ENCODE data around the gene PAAF1. TPM values are rescaled to one million over a fixed set of nuclear protein-coding genes. Genes with fewer than 3 reads are reported as not detected.

PAAF1 gene
- total and polyA plus RNA-seq, 2 of the 13 experiments (the other 11 are each of a cell fraction or from before 2014, with no cell fraction given): 13.5 to 28.8 TPM

DNA sequence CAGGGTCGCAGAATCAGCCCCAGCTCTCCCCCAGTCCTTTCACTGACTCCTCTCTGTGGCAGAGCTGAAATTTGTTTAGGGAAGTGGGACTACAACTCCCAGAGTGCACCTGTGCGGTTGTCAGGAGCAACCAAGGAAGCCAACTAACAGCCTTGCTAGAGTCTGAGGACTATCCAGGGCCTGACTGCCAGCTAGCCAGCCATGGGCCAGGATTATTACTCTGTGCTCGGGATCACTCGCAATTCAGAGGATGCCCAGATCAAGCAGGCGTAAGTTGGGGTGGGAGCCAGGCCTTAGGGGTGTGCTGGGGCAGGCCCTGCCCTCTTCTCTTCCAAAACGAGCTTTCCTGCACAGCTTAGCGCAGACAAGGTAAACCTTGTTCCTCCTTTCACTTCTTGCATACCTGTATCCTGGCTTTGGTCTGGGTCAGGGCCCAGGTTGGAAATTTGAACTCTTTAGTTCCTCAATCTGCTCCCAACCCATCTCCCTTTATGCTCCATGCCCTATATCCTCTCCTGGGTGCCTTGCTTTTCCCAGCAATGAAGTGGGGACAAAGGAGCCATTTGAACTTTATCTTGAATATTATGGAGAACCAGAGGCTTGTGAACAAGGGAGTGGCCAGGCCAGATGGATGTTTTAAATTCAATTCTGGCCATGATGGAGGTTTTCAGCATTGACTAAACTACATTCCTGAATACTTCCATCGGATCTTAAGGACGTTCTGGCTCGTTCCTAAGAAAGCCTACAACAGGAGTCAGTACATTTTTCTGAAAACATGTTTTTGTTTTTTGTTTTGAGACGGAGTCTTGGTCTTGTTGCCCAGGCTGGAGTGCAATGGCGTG is 74.3 kb downstream of the PAAF1 start, which contains the start of gene DNAJB13 (continued):
- TF ChIP-seq, protein P1, sequence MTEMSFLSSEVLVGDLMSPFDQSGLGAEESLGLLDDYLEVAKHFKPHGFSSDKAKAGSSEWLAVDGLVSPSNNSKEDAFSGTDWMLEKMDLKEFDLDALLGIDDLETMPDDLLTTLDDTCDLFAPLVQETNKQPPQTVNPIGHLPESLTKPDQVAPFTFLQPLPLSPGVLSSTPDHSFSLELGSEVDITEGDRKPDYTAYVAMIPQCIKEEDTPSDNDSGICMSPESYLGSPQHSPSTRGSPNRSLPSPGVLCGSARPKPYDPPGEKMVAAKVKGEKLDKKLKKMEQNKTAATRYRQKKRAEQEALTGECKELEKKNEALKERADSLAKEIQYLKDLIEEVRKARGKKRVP (CRISPR knock-in tag; IDR thresholded peaks at IDR 0.05): no peak
- TF ChIP-seq RXRA (CRISPR knock-in tag; IDR thresholded peaks at IDR 0.05) (0 out of 2 replicates have a peak, but pooled peaks have one; percentile 18), NR2F6 (IDR thresholded peaks at IDR 0.05) (no peak), NR2F6 (CRISPR knock-in tag; IDR thresholded peaks at IDR 0.05) (no peak), HNF4G (IDR thresholded peaks at IDR 0.05; ENCODE audit: borderline replicate concordance, low read depth, low read length) (no peak), HNF4G (CRISPR knock-in tag; IDR thresholded peaks at IDR 0.05; ENCODE audit: borderline replicate concordance, low read depth) (no peak), ZNF510 (CRISPR knock-in tag; IDR thresholded peaks at IDR 0.05; ENCODE audit: low read depth) (no peak), ZNF7 (CRISPR knock-in tag; IDR thresholded peaks at IDR 0.05) (no peak), SIX1 (CRISPR knock-in tag; IDR thresholded peaks at IDR 0.05; ENCODE audit: borderline replicate concordance) (no peak), ZNF362 (CRISPR knock-in tag; IDR thresholded peaks at IDR 0.05; ENCODE audit: borderline replicate concordance) (no peak), NRL (CRISPR knock-in tag; IDR thresholded peaks at IDR 0.05; ENCODE audit: borderline replicate concordance) (0 out of 2 replicates have a peak, but pooled peaks have one; percentile 61), BORCS8-MEF2B (CRISPR knock-in tag; IDR thresholded peaks at IDR 0.05) (0 out of 2 replicates have a peak, but pooled peaks have one; percentile 34), ZNF280B (CRISPR knock-in tag; IDR thresholded peaks at IDR 0.05; ENCODE audit: borderline replicate concordance) (0 out of 2 replicates have a peak, but pooled peaks have one; percentile 36), ZNF652 (CRISPR knock-in tag; IDR thresholded peaks at IDR 0.05; ENCODE audit: borderline replicate concordance, low read depth) (0 out of 2 replicates have a peak, but pooled peaks have one; percentile 19), RAD51 (IDR thresholded peaks at IDR 0.05; ENCODE audit: borderline replicate concordance) (no peak)
- TF ChIP-seq, protein P2, sequence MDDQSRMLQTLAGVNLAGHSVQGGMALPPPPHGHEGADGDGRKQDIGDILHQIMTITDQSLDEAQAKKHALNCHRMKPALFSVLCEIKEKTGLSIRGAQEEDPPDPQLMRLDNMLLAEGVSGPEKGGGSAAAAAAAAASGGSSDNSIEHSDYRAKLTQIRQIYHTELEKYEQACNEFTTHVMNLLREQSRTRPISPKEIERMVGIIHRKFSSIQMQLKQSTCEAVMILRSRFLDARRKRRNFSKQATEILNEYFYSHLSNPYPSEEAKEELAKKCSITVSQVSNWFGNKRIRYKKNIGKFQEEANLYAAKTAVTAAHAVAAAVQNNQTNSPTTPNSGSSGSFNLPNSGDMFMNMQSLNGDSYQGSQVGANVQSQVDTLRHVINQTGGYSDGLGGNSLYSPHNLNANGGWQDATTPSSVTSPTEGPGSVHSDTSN (CRISPR knock-in tag; IDR thresholded peaks at IDR 0.05; ENCODE audit: borderline replicate concordance): no peak
- TF ChIP-seq, protein P3, sequence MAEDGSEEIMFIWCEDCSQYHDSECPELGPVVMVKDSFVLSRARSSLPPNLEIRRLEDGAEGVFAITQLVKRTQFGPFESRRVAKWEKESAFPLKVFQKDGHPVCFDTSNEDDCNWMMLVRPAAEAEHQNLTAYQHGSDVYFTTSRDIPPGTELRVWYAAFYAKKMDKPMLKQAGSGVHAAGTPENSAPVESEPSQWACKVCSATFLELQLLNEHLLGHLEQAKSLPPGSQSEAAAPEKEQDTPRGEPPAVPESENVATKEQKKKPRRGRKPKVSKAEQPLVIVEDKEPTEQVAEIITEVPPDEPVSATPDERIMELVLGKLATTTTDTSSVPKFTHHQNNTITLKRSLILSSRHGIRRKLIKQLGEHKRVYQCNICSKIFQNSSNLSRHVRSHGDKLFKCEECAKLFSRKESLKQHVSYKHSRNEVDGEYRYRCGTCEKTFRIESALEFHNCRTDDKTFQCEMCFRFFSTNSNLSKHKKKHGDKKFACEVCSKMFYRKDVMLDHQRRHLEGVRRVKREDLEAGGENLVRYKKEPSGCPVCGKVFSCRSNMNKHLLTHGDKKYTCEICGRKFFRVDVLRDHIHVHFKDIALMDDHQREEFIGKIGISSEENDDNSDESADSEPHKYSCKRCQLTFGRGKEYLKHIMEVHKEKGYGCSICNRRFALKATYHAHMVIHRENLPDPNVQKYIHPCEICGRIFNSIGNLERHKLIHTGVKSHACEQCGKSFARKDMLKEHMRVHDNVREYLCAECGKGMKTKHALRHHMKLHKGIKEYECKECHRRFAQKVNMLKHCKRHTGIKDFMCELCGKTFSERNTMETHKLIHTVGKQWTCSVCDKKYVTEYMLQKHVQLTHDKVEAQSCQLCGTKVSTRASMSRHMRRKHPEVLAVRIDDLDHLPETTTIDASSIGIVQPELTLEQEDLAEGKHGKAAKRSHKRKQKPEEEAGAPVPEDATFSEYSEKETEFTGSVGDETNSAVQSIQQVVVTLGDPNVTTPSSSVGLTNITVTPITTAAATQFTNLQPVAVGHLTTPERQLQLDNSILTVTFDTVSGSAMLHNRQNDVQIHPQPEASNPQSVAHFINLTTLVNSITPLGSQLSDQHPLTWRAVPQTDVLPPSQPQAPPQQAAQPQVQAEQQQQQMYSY (CRISPR knock-in tag; IDR thresholded peaks at IDR 0.05): no peak
- TF ChIP-seq, protein P4, sequence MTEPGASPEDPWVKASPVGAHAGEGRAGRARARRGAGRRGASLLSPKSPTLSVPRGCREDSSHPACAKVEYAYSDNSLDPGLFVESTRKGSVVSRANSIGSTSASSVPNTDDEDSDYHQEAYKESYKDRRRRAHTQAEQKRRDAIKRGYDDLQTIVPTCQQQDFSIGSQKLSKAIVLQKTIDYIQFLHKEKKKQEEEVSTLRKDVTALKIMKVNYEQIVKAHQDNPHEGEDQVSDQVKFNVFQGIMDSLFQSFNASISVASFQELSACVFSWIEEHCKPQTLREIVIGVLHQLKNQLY (CRISPR knock-in tag; IDR thresholded peaks at IDR 0.05): 0 out of 2 replicates have a peak, but pooled peaks have one; percentile 25
